Coronary artery (tissue), 2 donors: Measurements from ENCODE around the gene LRRN2.

Source experiments
- DNase-seq: peaks from one replicate; pipeline ENCODE4 v3.0.0-alpha.2; 2017; ENCODE audit warnings: low spot score
- H3K27ac ChIP-seq, 2 donors: fragments of 200-600 bp; sonication (generic); one replicate each; pipeline ENCODE4 v1.5.1; 2016 to 2019
- H3K4me3 ChIP-seq: fragments of 200-600 bp; sonication (generic); 2 replicates; pipeline ENCODE4 v1.5.1; 2016; ENCODE audit warnings: mild to moderate bottlenecking, moderate library complexity
- TF ChIP-seq, protein P1 (sequence below): fragments of 200-600 bp; sonication (generic); IDR thresholded peaks from one replicate; pipeline ENCODE4 v1.5.1; 2019; ENCODE audit warnings: antibody characterized with exemption

The LRRN2 gene

DNA sequence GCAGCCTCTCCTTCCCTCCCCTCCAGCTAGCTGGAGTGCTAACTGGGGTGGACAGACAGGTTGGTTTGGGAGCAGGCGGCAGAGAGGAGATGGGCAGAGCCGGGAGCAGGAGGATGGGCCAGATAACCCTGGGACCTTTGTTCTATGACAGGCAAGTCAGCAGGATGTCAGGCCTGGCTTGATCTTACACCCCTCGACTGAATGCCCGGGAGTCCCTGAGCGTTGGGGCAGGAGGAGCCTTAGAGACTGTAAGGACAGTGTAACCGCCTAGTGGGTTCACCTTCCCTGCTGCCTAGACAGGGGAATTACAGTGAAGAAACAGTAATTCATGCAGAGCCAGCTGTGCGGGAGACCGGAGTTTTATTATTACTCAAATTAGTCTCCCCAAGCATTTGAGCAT lies 109.1 kb downstream of the LRRN2 start:
- TF ChIP-seq, protein P1, sequence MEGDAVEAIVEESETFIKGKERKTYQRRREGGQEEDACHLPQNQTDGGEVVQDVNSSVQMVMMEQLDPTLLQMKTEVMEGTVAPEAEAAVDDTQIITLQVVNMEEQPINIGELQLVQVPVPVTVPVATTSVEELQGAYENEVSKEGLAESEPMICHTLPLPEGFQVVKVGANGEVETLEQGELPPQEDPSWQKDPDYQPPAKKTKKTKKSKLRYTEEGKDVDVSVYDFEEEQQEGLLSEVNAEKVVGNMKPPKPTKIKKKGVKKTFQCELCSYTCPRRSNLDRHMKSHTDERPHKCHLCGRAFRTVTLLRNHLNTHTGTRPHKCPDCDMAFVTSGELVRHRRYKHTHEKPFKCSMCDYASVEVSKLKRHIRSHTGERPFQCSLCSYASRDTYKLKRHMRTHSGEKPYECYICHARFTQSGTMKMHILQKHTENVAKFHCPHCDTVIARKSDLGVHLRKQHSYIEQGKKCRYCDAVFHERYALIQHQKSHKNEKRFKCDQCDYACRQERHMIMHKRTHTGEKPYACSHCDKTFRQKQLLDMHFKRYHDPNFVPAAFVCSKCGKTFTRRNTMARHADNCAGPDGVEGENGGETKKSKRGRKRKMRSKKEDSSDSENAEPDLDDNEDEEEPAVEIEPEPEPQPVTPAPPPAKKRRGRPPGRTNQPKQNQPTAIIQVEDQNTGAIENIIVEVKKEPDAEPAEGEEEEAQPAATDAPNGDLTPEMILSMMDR = no peak
- H3K4me3 ChIP-seq = no peak overlapping the region
- DNase-seq = no peak
- no peak overlapping the region for H3K27ac ChIP-seq

GRCh38 chr1:204575221-204576190 lies 110.0 kb downstream of the LRRN2 start:
- no peak for DNase-seq

GRCh38 chr1:204574865-204575163 lies 110.7 kb downstream of the LRRN2 start:
- Histone ChIP-seq H3K4me3 (no peak overlapping the region), H3K27ac (no peak overlapping the region)
- TF ChIP-seq, protein P1 = no peak
- DNase-seq = no peak

More at GRCh38 chr1:204575221-204576190, 110.0 kb downstream of the LRRN2 start:
- H3K4me3 ChIP-seq = no peak overlapping the region
- H3K27ac ChIP-seq = no peak overlapping the region
- TF ChIP-seq, protein P1 = no peak

GRCh38 chr1:204574016-204574864 lies 111.3 kb downstream of the LRRN2 start:
- TF ChIP-seq, protein P1 = no peak
- no peak for DNase-seq
- Histone ChIP-seq H3K4me3 (no peak overlapping the region), H3K27ac (no peak overlapping the region)

DNA sequence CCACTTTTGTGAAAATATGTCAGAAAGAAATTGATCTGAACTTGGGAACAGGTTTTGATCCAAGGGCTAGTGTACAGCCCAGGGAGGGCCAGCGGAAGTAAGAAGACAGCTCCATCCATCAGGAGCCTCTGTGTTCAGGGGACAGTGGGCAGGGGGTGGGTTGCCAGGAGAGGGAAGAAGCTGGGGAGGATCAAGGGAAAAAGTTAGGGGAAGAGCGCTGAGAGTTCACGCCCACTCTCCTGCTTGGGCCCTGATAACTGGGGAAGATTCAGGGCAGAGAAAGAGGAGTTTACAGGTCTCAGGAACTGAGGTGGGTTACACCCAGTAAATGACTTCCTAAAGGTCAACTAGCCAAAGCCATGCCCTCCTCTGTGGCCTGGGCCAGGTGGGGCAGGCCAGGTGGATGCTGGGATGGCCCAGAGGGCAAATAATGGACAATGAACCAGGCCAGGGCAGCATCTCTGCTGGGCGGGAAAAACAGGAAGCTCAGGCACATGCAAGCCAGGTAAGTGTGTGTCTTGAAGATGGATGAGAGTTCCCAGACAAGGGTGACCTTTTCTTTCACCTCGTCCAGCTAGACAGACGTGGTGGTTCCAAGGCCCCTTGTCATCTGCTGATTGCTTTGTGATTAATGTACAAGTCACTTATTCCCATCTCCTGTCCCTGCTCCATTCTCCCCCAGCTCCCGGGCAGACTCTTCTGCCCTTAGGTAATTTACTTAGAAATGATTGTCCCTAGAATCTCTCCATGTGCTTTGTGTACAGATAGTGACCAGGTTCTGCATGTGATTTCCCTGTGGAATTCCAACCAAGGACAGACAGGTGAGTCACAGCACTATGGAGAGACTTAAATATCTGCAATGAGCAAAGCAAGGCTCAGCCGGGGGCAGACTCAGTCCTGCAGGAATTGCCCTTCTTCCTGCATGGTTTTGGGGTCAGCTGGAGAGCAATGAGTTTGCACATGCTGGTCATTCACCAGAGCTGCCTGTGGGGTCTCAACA lies 112.3 kb downstream of the LRRN2 start:
- TF ChIP-seq, protein P1 = no peak
- Histone ChIP-seq H3K27ac (no peak overlapping the region), H3K4me3 (no peak overlapping the region)
- DNase-seq = no peak

- Histone ChIP-seq H3K27ac (no peak overlapping the region), H3K4me3 (no peak overlapping the region)
- TF ChIP-seq, protein P1 = no peak
- DNase-seq = no peak
Observed at GRCh38 chr1:204571631-204572030, 113.9 kb downstream of the LRRN2 start.
